GM19324 (cell line): ENCODE results near the gene SH3BP1.
"Not testable (repeated sequence)": the region's sequence is repeated elsewhere in the genome, so short reads cannot be mapped to it uniquely, and the experiment has no call there.

Experiments used
- ATAC-seq: cut with Tn5 transposase; IDR thresholded peaks from one replicate; pipeline ENCODE4 v1.9.1; 2021; ENCODE audit warnings: mild to moderate bottlenecking, moderate library complexity; ENCODE audit not compliant: unreplicated experiment, low FRiP score

The SH3BP1 gene

GRCh38 chr22:37656583-37656982 is 17.1 kb downstream of the SH3BP1 start:
- ATAC-seq: not testable (repeated sequence)

DNA sequence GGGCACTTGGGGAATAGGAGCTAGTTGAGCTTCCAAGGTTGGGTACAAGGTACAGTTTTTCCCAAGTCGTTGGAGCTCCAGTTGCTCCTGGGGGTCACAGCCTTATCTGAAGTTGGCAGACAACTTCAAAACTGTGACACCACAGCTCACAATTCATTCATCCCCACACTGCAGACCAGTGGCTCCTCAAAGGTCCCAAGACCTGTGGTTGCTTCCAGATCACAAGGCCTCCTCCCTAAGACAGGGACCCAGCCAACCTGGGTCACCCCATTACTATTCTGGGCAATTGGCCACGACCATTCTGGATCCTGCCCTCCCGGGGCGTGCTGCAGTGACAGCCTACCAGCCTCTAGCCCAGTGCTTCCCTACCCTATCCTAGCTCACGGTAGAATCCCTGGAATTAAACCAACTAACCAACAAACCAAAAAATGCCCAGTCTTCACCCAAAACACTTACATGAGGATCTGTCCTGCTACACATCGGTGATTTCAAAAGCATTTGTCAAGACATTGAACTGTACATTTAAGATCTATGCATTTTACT is 18.2 kb downstream of the SH3BP1 start:
- ATAC-seq: no peak

- peak; percentile 88 for ATAC-seq
Measured at GRCh38 chr22:37658133-37659065, 18.9 kb downstream of the SH3BP1 start, which contains the start of gene PDXP. PDXP (plus strand) TSS chr22:37658723; CDS start chr22:37658783, 60 bp downstream.

DNA sequence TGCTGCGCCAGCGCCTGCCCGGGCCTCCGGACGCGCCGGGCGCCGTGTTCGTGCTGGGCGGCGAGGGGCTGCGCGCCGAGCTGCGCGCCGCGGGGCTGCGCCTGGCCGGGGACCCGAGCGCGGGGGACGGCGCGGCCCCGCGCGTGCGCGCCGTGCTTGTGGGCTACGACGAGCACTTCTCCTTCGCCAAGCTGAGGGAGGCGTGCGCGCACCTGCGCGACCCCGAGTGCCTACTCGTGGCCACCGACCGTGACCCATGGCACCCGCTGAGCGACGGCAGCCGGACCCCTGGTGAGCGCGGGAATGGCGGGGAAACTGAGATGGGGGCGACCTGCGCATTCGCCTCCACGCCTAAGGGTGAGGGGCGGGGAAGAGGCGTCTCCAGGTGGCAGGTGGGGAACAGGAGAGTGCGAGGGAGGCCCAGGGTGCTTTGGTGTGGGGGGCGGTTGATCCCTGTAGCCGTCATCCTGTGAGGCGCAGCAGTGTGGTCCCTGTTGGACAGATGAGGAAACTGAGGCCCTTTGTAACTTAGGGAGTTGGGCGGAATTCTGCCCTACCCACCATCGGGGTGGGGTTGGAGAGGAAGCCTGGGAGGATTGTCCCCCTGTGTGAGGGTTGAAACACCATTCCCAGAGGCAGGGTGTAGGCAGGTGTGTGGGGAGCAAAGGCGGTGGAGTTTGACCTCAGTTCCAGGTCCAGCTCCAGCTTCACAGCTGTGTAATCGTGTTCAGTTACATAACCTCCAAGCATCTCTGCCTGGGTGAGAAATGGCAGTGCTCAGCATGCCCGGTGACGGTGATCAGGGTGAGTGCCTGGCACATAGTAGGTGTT is 19.8 kb downstream of the SH3BP1 start:
- ATAC-seq: peak; percentile 24

- ATAC-seq: no peak
Measured at GRCh38 chr22:37659897-37660708, 20.6 kb downstream of the SH3BP1 start.

- no peak for ATAC-seq
Measured at GRCh38 chr22:37660709-37661045, 21.2 kb downstream of the SH3BP1 start.

GRCh38 chr22:37661160-37661924 is 21.9 kb downstream of the SH3BP1 start:
- ATAC-seq: no peak

DNA sequence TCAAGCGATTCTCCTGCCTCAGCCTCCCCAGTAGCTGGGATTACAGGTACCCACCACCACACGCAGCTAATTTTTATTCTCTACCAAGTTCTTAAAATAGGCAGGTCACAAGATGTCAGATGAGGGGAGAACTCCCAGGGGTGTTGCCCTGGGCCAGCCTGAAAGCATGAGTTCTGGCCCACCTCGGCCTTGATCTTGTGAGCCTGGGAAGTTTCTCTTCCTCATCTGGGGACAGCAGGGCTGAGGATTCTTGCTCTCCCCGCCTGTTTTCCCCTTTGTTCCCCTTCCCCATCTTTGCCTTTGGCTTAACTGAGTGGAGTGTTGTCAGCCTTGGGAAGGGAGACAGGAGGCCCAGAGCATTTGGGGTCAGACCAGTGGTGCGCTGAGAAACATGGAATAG is 22.6 kb downstream of the SH3BP1 start:
- ATAC-seq: no peak

DNA sequence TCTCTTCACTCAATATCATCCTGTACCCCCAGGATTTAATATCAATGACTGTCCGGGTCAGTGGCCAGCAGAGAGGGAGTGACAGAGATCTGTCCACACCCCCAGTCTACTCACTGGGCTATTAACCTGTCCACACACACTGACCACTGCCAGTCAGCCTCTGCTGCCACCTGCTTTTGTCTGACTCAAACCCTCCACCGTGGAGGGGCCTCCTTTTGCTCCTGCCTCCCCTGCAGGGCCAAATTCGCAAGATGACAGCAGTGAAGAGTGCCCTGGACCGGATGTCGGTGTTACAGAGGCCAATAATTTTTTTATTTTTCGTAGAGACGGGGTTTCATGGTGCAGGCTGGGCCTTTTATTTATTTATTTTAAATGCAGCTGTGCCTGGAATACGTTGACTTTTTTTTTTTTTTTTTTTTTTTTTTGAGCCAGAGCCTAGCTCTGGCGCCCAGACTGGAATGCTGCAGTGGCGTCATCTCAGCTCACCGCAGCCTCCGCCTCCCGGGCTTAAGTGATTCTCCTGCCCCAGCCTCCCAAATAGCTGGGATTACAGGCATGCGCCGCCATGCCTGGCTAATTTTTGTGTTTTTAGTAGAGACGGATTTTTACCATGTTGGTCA is 24.2 kb downstream of the SH3BP1 start:
- ATAC-seq: no peak

GRCh38 chr22:37664249-37665101 is 25.0 kb downstream of the SH3BP1 start:
- no peak for ATAC-seq

DNA sequence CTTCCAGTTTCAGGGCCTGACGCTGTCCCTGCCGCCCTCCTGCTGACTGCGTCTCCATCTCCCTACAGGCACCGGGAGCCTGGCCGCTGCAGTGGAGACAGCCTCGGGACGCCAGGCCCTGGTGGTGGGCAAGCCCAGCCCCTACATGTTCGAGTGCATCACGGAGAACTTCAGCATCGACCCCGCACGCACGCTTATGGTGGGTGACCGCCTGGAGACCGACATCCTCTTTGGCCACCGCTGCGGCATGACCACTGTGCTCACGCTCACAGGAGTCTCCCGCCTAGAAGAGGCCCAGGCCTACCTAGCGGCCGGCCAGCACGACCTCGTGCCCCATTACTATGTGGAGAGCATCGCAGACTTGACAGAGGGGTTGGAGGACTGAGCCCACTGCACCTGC is 26.0 kb downstream of the SH3BP1 start:
- ATAC-seq: no peak

GRCh38 chr22:37669586-37669985 is 30.1 kb downstream of the SH3BP1 start:
- no peak for ATAC-seq

DNA sequence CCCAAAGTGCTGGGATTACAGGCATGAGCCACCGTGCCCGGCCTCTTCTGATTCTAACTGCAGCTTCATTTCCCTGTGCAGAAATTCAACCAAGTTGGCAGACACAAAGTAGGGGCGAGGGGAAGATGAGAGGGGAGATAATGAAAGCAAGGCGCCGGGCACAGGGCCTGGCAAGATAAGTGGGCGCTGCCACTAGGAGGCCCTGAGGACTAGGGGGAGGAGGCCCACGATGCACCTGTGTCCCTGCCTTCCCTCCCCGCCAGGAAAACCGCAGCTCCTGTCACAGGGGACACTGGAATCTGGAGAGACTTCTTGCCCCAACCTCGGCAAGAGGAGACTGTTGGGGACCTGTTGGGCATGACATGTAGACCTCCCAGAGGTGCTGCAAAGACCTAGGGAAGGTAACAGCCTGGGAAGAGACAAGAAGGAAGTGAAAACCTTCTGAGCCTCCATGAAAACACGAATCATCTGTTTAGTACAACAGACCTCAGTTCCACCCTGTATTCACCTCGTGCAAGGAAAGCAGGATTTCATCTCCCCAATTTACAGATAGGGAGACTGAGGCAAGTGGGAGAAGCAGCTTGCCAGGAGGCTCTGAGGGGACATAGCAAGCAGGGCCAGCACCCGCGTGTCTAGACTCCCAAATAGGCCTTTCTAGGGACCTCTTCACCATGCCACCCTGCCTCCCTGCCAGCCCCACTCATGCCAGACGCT is 32.9 kb downstream of the SH3BP1 start:
- ATAC-seq: no peak

- ATAC-seq: no peak
Measured at GRCh38 chr22:37672920-37673455, 33.5 kb downstream of the SH3BP1 start.

DNA sequence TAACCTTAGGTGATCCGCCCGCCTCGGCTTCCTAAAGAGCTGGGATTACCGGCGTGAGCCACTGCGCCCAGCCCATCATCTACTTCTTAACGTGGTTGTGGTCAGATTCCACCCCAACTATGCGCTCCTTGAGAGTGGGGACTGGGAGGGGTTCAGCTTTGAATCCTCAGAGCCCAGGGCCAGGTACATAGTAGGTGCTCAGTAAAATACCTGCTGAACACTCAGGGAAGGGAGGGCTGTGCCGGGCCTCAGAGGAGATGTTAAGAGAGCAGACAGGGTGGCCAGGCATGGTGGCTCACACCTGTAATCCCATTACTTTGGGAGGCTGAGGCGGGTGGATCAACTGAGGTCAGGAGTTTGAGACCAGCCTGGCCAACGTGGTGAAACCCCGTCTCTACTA is 34.8 kb downstream of the SH3BP1 start:
- ATAC-seq: no peak

- ATAC-seq: peak; percentile 55
Measured at GRCh38 chr22:37674951-37675929, 35.8 kb downstream of the SH3BP1 start, which contains the start of gene LGALS1. LGALS1 (plus strand) TSS chr22:37675636; CDS start chr22:37675703, 67 bp downstream.
